Kidney capillary endothelial cell (primary cell): ENCODE results near the gene FRMD4B.
"Not testable (repeated sequence)": the region's sequence is repeated elsewhere in the genome, so short reads cannot be mapped to it uniquely, and the experiment has no call there.

Source experiments
- DNase-seq: peaks from one replicate; pipeline ENCODE4 v3.0.0-alpha.2; 2018; ENCODE audit warnings: low spot score

Gene FRMD4B

DNA sequence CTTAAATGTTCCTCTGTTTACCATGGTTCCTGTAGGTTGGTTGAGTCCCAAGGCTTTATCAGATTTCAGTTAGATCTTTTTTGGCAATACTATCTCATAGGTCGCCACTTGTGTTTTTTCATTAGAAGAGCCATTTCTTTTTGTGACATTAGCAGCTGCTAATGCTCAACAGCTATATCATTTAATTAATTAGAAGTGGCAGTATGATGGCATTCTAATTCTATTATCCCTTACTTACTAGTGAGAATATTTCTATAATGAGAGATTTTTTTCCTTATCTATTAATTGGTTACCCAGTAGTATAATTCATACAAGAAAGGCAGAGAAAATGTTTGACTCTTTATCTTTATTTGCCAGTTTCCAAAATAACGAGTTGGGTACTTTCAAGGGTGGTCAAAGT is 25.2 kb downstream of the FRMD4B start:
- no peak for DNase-seq

DNA sequence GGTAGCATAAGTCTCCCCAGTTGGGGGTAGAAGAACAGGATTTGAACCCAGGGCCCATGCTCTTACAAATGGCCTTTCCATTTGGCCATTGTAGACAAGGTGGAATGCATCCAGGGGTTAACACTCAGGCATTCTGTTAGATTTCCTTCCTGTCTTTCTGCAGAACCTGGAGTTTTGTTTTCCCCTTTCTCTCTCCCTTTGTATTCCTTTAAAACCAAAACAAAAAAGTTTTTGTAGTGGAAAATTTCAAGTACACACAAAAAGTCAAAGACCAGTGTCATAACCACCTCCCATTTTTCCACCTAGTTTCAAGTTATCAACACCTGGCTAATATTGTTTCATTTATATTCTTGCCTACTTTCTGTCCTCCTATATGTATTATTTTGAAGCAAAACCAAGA is 26.0 kb downstream of the FRMD4B start:
- no peak for DNase-seq

DNA sequence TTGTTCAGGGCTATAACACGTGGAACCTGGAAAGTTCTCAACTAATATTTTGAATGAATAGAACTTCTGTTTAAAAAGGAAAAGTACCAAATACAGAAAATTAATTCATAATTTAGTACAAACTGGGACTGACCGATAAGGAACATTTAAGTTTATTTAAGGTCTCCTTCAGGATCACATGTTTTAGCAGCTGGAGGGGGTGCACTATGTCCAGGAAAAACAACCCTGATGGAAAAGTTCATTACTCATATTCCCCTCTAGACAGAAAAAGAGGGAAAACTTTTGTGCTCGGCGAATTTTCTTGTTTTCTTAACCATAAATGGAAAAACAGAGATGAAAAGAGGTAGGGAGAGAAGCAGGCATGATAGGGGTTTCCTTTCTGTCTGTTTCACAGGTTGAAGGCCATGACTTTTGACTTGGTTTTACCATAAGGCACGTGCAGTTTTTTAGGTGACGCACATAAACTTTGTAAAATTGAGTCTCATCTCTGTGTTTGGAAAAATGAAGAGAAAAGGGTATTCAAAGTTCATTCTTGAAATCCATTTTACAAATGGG is 26.5 kb downstream of the FRMD4B start:
- no peak for DNase-seq

DNA sequence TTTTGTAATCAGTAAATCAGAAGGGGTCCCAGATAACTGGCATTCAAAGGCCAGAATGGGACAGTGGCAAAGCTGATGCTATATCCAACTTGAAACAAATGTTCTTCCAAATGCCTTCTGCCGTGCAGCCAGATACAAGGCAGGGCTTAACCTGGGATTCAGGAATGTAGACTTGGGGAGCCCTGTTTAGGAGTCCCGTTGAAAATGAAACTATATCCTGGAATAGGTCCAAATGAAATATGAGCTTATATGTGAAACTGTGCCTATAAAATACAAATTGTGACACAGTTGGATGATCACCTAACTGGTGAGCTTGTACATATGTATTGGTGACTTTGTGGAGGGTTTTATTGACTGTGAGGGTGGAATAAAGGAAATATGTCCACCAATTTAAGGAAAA is 28.7 kb downstream of the FRMD4B start:
- DNase-seq = no peak

DNA sequence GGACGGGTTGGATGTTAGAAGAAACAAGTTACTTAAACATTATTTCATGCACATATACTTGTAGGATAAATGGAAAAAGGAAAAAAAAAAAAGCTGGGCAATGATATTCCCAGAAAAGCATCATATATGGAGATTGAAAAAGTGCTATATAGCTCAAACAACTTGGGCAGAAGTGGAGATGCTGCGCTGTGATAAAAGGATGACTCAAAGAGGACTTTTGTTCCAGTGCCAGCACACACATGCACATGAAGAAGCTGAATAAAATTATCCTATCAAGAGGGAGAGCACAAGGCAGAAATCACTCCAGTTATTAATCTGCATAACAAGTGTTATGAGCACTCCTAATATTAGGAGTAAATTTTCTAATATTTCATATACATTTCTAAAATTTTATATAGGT is 30.9 kb downstream of the FRMD4B start:
- DNase-seq = no peak

DNA sequence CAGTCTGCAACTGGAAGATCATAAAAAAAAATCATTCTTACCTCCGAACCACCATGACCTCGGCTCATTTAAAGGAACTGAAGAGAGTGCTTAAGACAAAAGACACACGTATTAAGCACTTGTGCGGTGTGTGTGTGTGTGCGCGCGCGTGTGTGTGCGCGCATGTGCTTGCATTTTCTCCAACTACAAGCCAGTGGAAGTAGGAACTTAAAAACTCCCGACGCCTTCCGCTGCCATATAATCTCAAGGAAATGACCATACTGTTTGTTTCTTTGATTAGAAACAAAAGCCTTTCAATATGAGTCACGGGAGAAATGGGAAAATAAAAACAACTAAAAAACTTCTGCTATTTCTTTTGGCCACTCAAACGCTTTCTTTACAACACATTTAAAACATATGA is 32.4 kb downstream of the FRMD4B start:
- DNase-seq = peak; percentile 87

DNA sequence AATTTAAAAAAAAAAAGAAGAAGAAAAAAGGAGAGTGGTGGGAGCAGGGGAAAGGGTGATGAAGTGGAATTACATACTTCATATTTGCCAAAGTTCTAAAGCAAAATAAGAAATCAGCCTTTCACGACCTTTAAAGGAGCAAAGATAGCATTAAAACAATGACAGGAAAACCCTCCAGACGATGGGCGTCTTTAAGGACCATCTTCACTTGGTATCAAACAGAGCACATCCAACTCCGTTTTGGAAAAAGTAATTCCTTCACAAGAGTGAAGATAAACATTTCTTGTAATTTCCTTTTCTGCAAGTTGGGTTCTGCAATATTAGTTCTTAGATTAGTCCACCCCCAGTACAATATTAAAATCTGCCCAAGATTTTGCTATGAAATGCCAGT is 32.8 kb downstream of the FRMD4B start:
- DNase-seq = no peak

DNA sequence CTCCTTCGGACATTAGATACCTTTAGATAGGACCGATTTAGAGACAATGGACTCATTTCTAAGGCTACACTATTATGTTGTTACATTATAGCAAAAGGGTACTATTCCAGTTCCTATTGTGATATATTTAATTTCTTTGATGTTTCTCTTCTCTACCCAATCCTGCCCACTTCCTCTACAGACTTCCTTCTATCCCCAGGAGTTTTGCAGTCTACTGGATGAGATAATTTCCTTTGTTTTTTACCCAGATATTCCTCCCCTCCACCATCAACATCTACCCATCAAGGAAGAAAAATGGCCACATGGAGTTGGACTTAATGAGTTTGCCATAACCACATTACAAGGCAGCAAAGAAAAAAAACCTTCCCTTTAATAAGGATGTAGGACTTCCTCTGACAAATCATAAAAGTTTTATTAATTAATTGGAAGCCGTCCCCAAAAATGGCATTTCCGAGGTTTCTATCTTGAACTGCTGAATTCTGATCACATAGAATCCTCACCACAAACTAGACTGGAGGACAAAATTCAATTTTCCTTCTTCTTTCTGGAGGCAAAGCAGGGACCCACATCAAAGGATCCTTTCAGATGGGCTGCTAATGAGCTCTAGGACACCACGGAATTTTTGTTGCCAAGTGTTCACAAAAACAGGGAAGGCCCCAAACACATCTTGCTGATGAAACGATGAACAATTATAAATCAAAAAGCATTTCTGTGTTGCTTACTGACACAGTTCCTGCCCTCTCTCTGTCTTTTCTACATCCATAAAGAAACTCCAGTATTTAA is 33.4 kb downstream of the FRMD4B start:
- DNase-seq = peak; percentile 49

DNA sequence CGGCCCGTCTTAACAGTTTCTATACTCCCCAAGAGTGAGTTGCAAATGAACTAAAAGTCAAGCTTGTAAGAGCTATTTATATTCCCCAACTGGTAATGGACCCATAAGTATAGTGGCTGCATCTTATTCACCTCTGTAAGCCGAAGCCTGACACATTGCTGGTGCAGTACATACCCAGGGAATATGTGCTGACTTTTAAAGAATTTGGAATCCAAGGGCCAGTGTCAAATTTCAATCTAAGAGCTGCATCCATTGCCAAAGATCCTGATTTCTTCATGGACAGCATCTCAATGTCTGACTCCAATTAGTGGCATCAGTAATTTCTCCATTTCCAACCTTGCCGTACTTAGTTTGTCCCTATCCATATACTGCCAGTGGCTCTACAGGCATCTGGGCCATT is 42.0 kb downstream of the FRMD4B start:
- no peak for DNase-seq

DNA sequence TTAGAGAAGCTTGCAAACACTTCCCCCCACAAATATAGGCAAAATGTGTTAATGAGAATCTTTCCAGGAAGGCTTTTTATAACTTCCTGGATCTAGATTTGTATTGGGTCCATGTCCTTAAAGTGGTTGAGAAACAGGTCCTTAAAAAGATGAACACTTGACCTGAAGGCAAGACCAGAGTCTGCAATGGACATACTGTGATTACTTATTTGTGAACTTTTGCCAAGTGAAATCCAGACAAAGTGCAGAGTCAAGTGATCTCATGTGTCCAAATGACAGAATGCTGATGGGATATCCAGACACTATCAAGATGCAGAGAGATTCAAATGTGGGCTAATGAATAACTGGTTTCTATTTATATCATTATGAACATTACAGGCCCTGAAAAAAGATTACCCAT is 43.8 kb downstream of the FRMD4B start:
- no peak for DNase-seq

DNA sequence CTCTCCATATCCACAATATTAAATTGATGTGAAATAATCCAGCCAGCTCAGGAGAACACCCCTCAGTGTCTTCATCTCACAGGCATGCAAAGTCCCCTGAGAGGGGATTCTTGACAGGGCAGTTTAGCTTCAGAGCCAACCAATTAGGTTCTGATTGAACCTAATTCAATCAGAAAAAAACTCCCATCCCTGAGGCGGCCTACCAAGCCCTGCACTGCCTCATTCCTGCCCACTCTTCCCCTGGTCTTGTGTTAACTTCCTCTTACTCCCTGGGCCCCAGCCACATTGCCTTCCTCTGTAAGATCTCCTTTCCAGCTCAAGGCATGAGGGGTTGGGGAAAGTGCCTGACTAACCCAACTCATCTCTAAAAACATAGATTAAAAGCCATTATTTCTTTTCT is 46.1 kb downstream of the FRMD4B start:
- no peak for DNase-seq

DNA sequence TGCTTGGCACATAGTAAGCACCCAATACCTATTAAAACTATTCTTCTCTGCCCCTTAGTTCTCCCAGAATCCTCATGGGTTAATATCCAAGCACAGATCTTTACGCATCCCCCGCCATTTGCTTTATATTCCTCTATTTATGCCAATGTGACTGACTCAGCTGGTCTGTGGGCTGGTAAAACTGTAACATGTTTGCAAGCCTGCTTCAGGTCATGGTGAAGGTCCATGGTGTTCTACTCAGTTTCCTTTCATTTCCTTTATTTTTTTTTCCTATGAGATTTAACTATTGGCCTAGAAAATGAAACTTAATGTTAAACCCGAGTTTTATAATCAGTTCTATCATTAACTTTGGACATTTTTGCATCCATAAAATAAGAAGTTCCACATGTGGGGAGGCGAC is 47.0 kb downstream of the FRMD4B start:
- no peak for DNase-seq

DNA sequence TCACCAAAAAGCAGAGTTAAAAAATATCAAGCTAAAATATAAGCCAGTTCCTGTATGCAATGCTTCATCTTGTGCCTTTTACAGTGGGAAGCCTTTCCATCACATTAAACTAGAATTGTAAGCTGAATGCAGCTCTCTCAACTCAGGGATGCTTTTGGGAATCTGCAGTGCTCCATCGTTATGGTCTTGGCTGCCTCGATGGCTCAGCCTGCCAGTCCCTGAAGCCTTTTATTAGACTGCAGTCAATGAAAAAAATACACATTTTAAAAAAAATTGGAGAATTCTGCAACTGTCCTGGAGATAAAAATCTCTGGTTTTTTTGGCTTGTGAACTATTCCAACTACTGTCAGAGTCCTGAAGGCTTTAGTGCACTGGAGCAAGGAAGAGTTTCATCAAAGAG is 53.0 kb downstream of the FRMD4B start:
- DNase-seq = no peak

DNA sequence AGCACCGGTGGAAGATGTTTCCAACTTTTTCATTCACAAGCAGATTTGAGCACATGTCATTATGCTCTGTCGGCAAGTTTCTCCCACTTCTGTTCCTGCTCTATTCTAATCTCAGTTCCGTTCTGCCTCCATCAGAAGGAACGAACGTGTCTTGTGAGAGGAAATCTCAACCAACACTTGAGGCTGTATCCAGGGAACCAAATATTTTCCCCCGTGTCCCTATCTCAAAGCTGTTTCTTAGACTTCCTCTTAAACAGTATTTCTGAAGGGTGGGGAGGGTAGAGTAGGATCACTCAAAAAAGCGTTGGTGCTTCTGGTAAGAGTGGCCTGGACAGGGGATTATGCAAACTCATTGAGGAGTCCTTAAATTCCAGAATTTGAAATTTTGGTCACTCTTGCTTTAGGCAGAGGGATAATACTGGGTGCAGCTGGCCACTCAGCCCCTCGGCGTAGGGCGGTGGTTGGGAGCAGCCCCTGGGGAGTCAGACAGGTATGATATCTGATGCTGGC is 54.9 kb downstream of the FRMD4B start:
- DNase-seq = no peak

DNA sequence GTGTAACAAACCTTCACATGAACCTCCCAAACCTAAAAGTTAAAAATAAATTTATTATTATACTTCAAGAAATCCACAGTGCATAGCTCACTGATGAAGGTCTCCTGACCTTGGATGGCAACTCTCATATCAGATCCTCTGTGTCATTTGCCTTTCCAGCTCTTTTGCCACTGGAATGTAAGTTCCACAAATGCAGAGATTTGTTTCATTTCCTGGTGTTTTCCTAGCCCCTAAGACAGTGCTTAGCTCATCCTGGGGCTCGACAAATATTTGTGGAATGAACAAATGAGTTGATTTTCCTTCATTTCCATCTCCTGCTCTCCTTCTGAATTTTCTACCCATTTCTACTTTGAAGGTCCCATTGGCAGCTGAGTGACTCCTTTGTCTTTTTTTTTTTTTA is 56.0 kb downstream of the FRMD4B start:
- no peak for DNase-seq

DNA sequence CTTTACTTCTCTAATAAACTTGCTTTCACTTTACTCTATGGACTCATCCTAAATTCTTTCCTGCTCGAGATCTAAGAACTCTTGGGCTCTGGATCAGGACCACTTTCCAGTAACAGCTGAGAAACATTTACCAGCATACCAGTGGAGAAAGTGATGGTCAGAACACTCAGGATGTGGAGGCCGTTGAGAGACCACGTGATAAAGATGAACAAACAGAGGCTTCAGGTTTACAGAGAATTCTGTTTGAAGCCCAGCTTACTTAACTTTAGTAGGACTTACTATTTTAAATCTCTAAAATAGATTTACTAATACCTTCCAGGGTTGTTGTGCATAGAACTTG is 57.0 kb downstream of the FRMD4B start:
- DNase-seq = no peak

DNA sequence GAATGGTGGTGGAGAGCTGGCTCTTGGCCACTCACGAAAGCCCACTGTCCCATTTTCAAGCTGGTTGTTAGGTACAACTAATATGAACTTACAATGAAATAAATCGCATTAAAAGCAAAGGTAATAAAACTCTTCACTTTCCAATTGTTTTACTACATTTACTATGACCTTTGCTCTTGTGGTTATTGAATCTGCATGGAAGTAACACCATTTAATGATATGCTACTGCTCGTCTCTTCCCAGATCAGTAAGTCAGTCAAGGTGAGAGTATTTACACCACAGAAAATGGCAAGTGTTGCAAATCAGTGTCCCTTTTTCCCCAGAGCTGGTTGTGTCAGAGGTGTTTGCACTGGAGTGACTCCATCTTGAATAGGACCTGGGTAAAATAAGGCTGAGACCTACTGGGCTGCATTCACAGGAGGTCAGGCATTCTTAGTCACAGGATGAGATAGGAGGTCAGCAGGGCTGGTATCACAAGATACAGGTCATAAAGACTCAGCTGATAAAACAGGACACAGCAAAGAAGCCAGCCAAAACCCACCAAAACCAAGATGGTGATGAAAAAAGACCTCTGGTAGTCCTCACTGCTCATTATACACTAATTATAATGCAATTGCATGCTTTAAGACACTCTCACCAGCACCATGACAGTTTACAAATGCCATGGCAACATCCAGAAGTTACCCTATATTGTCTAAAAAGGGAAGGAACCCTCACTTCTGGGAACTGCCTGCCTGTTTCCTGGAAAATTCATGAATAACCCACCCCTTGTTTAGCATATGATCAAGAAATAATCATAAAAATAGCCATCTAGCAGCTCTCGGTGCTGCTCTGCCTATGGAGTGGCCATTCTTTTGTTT is 57.6 kb downstream of the FRMD4B start:
- no peak for DNase-seq

DNA sequence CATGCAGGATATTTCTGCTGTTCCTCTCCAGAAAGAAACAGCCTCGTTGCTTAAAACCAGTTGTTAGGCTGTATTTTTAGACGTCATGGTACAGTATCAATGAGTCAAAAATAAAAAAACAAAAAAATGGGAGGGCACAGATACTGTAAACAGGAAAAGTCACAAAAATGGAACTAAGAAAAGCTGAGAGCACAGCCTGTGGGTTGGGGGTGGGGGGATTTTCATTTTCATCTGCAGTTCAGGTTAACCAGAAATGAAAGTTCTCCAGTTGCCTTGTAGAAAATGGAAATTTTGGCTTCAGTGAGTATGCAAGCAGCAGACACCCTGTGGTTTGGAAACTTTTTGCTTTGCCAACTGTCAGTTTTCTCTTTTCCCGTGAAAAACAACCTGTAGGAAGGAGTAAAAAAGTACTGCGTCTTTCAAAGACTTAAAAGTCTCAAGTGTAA is 59.0 kb downstream of the FRMD4B start:
- no peak for DNase-seq

DNA sequence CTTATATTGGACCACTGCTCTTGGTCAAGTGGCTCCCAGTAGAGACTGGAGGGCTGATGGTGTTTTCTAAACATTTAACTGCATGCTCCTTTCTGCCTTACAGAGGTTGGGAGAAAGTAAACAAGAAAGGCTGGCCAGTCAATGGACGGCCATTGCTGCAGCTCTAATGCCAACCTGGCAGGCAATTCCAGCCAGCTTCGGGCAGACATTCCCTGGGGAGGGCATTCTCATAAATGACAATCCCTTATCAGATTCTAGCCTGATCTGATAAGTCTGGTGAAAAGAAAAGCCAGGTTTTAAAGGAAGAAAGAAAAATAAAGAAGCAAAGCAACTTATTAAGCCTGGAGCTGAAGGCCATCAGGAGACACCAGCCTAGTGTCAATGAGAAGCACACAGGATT is 60.7 kb downstream of the FRMD4B start:
- DNase-seq = no peak

DNA sequence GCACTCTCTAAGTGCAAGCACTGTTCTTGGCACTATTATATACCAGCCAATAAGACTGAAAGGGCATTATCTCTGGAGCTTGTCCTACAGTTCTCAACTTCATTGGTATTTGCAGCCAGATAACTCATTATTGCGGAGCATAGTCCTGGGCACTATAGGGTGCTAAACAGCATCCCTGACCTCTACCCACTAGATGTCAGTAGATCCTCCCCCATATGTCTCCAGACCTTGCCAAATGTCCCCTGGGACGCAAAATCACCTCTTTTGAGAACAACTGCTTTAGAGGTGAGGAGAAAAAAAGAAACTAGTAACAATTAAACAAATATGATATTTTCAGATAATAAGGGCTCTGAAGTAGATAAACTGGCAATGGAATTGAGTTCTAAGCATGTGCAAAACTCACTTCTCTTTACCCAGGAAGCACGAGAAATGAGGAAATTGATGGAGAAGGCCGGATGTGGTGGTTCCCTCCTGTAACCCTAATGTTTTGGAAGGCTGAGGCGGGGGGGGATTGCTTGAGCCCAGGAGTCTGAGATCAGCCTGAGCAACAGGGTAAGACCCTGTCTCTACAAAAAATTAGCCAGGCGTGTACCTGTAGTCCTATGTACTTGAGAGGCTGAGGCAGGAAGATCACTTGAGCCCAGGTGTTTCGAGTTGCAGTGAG is 61.4 kb downstream of the FRMD4B start:
- DNase-seq = no peak

DNA sequence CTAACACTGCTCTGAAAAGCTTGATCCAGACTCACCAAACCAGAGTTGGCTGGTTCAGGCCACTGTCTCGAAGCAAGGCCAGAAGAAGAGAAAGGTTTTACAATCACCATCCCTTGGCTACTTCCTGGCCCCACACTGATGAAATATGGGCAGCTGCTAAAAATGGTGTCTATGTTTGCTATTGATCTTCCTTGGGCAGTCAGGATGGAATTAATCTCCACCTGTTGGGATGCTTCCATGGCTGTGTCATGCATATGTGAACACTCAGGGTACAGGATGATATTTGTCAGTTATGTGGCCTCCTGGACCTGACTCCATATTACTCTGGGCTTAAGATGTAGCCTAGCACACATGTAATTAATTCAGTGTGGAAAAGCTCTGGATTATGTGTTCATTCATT is 61.9 kb downstream of the FRMD4B start:
- DNase-seq = no peak

DNA sequence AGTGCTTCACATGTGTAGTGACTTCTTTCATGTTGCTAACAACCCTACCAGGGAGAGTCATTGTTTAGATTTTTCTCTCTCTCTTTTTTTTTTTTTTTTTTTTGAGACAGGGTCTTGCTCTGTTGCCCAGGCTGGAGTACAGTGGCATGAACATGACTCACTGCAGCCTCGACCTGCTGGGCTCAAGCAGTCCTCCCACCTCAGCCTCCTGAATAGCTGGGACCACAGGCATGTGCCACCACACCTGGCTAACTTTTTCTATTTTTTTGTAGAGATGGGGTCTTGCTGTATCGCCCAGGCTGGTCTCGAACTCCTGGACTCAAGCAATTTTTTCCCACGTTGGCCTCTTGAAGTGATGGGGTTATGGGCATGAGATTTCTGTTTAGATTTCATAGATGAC is 63.4 kb downstream of the FRMD4B start:
- not testable (repeated sequence) for DNase-seq

DNA sequence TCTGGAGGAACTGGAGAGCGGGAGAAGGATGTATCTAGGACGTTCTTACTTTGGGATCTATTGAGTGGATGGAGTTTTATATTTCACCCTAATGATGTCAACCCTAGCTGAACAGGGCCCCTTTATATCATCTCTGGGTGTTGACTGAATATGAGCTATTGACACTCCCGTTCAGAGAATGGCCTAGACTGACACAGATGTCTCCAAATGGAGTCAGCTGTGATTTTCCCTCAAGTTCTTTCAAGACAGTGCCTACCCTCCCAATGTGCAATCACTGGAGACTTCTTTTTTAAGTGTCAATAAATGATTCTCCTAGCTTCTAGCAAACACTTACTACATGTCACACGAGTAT is 63.8 kb downstream of the FRMD4B start:
- no peak for DNase-seq
